HG02623 (cell line): Measurements from ENCODE around the gene TP53INP2.
"Not testable (repeated sequence)": the region's sequence is repeated elsewhere in the genome, so short reads cannot be mapped to it uniquely, and the experiment has no call there.

Experiments
- ATAC-seq: cut with Tn5 transposase; IDR thresholded peaks from one replicate; pipeline ENCODE4 v1.9.1; 2021; ENCODE audit warnings: moderate library complexity; ENCODE audit not compliant: unreplicated experiment

TP53INP2 gene

GRCh38 chr20:34720266-34720665, 16.1 kb downstream of the TP53INP2 start:
- no peak for ATAC-seq

- not testable (repeated sequence) for ATAC-seq
These were observed 18.4 kb downstream of the TP53INP2 start for GRCh38 chr20:34722560-34722959.

GRCh38 chr20:34724172-34724571, 20.0 kb downstream of the TP53INP2 start:
- ATAC-seq: no peak

GRCh38 chr20:34729416-34729815, 25.3 kb downstream of the TP53INP2 start:
- no peak for ATAC-seq

GRCh38 chr20:34732523-34732922, 28.4 kb downstream of the TP53INP2 start:
- no peak for ATAC-seq

- no peak for ATAC-seq
These were observed 32.1 kb downstream of the TP53INP2 start for GRCh38 chr20:34736106-34736735.

- no peak for ATAC-seq
These were observed 38.9 kb downstream of the TP53INP2 start for GRCh38 chr20:34743039-34743438.

- no peak for ATAC-seq
These were observed 40.2 kb downstream of the TP53INP2 start for GRCh38 chr20:34744340-34744739.

- ATAC-seq: no peak
These were observed 40.7 kb downstream of the TP53INP2 start for GRCh38 chr20:34744847-34745246.

GRCh38 chr20:34746674-34747073, 42.5 kb downstream of the TP53INP2 start:
- ATAC-seq: no peak

GRCh38 chr20:34747479-34747878, 43.3 kb downstream of the TP53INP2 start:
- ATAC-seq: no peak

GRCh38 chr20:34748709-34749108, 44.6 kb downstream of the TP53INP2 start:
- ATAC-seq: no peak

- ATAC-seq: no peak
These were observed 46.3 kb downstream of the TP53INP2 start for GRCh38 chr20:34750484-34750883.

- no peak for ATAC-seq
These were observed 47.3 kb downstream of the TP53INP2 start for GRCh38 chr20:34751453-34751852.

- no peak for ATAC-seq
These were observed 49.7 kb downstream of the TP53INP2 start for GRCh38 chr20:34753706-34754461.

GRCh38 chr20:34754611-34755010, 50.5 kb downstream of the TP53INP2 start:
- no peak for ATAC-seq

- ATAC-seq: no peak
These were observed 51.2 kb downstream of the TP53INP2 start for GRCh38 chr20:34755367-34755766.

- no peak for ATAC-seq
These were observed 57.9 kb downstream of the TP53INP2 start for GRCh38 chr20:34762031-34762555.
